ENCODE results near the gene PDCD1.

The PDCD1 gene

DNA sequence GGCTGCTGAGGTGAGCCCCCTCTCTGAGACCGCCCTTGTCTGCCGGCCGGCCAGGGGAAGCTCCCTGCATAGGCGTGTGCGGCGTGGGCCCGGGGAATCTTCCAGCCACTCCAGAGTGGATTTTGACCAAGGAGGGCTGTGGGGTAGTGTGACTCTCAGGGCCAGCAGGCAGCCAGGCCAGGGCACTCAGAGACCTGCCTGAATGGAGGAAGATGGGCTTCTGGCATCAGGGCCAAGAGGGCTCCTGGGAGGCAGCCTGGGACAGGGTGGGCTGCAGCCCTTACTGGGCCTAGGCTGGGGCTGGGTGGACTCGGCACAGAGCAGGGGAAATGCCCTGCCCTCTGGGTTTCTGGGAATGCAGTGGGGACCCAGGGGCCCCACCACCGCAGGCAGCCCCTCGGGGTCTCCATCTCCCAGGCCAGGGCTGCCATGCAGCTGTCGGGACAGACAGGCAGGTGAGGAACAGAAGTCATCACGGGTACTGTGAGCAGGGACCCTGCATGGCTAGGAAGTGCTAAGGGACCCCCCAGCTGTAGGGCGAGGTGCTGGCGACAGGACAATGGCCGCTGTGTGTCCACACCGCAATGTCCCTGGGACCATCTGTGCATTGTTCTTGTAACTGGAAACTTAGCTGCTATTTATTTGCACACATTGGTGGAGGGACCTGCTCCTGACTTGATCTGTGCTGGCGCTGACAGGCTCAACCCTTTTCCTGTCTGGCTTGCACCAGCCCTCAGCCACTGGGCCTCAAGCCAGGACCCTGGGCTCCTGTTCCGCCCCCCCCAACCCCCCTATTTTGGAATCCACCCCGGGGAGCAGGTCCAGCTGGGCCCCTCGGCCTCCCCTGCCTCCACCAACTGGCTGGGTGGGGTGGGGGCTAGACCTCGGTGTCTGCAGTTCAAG is 4.1 kb downstream of the PDCD1 start (continued):
- TF ChIP-seq PRDM6 (tag by site-specific recombination; IDR thresholded peaks at IDR 0.05) (no peak), ZNF184 (tag by site-specific recombination; IDR thresholded peaks at IDR 0.05) (no peak)

- H3K4me3 ChIP-seq (ENCODE audit: low read depth, low read length), result no peak overlapping the region
- no peak overlapping the region for H3K27ac ChIP-seq (ENCODE audit: extremely low read depth, low read depth, low read length)
- TF ChIP-seq ZNF544 (tag by site-specific recombination; IDR thresholded peaks at IDR 0.05) (no peak), BCL6B (tag by site-specific recombination; IDR thresholded peaks at IDR 0.05) (no peak), ZNF747 (tag by site-specific recombination; IDR thresholded peaks at IDR 0.05) (no peak), GLI4 (tag by site-specific recombination; IDR thresholded peaks at IDR 0.05) (no peak), ZNF423 (tag by site-specific recombination; IDR thresholded peaks at IDR 0.05) (no peak), ZNF560 (tag by site-specific recombination; IDR thresholded peaks at IDR 0.05; ENCODE audit: borderline replicate concordance) (no peak), GLI2 (tag by site-specific recombination; IDR thresholded peaks at IDR 0.05; ENCODE audit: borderline replicate concordance, low read depth) (no peak), GFI1B (tag by site-specific recombination; IDR thresholded peaks at IDR 0.05) (no peak), ZNF776 (tag by site-specific recombination; IDR thresholded peaks at IDR 0.05; ENCODE audit: borderline replicate concordance) (no peak), ZNF112 (tag by site-specific recombination; IDR thresholded peaks at IDR 0.05) (no peak), ZNF157 (tag by site-specific recombination; IDR thresholded peaks at IDR 0.05) (no peak), ZNF202 (tag by site-specific recombination; IDR thresholded peaks at IDR 0.05; ENCODE audit: borderline replicate concordance) (no peak), WT1 (tag by site-specific recombination; IDR thresholded peaks at IDR 0.05) (no peak), RBAK (tag by site-specific recombination; IDR thresholded peaks at IDR 0.05) (no peak)
- TF ChIP-seq, protein P1, sequence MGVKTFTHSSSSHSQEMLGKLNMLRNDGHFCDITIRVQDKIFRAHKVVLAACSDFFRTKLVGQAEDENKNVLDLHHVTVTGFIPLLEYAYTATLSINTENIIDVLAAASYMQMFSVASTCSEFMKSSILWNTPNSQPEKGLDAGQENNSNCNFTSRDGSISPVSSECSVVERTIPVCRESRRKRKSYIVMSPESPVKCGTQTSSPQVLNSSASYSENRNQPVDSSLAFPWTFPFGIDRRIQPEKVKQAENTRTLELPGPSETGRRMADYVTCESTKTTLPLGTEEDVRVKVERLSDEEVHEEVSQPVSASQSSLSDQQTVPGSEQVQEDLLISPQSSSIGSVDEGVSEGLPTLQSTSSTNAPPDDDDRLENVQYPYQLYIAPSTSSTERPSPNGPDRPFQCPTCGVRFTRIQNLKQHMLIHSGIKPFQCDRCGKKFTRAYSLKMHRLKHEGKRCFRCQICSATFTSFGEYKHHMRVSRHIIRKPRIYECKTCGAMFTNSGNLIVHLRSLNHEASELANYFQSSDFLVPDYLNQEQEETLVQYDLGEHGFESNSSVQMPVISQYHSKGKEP (tag by site-specific recombination; IDR thresholded peaks at IDR 0.05), result no peak
- POLR2A ChIA-PET, result interaction anchor here (1.1 kb wide), 1 partner anchor 9 kb away, joined by 4 read pairs; no protein-coding TSS in a partner anchor
- no peaks in the 10 kb centered on the region for H3K4me1 ChIP-seq (ENCODE audit: control insufficient read depth, insufficient read depth, low read length)
- CTCF ChIA-PET, result interaction anchor here (0.6 kb wide), 1 partner anchor 1899 kb away, joined by 3 read pairs; no protein-coding TSS in a partner anchor
- H3K36me3 ChIP-seq (ENCODE audit: control insufficient read depth in 2 of 2, insufficient read depth in 1 of 2, low read length in 2 of 2), result no peaks in the 10 kb centered on the region
- H3K9me3 ChIP-seq (ENCODE audit: control insufficient read depth, insufficient read depth, low read depth, low read length), result no peaks in the 10 kb centered on the region
These were observed 4.9 kb downstream of the PDCD1 start for GRCh38 chr2:241853651-241854341.

Measured in HEK293 (cell line).